ENCODE results near the gene GALNT9.
"Not testable (repeated sequence)": the region's sequence is repeated elsewhere in the genome, so short reads cannot be mapped to it uniquely, and the experiment has no call there.

DNA sequence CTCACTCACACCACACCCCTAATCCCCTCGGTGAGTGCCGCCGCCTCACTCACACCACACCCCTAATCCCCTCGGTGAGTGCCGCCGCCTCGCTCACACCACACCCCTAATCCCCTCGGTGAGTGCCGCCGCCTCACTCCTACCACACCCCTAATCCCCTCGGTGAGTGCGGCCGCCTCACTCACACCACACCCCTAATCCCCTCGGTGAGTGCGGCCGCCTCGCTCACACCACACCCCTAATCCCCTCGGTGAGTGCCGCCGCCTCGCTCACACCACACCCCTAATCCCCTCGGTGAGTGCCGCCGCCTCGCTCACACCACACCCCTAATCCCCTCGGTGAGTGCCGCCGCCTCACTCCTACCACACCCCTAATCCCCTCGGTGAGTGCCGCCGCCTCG is 179.9 kb downstream of the GALNT9 start:
- TF ChIP-seq, protein P1, sequence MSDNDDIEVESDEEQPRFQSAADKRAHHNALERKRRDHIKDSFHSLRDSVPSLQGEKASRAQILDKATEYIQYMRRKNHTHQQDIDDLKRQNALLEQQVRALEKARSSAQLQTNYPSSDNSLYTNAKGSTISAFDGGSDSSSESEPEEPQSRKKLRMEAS (IDR thresholded peaks at IDR 0.05), result not testable (repeated sequence)
- not testable (repeated sequence) for TF ChIP-seq CHD2 (IDR thresholded peaks at IDR 0.05; ENCODE audit: low read length, partially characterized antibody); POLR2A (IDR thresholded peaks at IDR 0.05; ENCODE audit: low read length); MYC (IDR thresholded peaks at IDR 0.05; ENCODE audit: borderline replicate concordance, low read length); NFE2L2 (conservative IDR thresholded peaks at IDR 0.05; ENCODE audit: low read length); EP300 (IDR thresholded peaks at IDR 0.05); RFX5 (IDR thresholded peaks at IDR 0.05); EHF (CRISPR knock-in tag; IDR thresholded peaks at IDR 0.05); ZNF302 (CRISPR knock-in tag; IDR thresholded peaks at IDR 0.05); BHLHE40 (IDR thresholded peaks at IDR 0.05; ENCODE audit: low read depth, low read length); CBX8 (IDR thresholded peaks at IDR 0.05)
- TF ChIP-seq, protein P2, sequence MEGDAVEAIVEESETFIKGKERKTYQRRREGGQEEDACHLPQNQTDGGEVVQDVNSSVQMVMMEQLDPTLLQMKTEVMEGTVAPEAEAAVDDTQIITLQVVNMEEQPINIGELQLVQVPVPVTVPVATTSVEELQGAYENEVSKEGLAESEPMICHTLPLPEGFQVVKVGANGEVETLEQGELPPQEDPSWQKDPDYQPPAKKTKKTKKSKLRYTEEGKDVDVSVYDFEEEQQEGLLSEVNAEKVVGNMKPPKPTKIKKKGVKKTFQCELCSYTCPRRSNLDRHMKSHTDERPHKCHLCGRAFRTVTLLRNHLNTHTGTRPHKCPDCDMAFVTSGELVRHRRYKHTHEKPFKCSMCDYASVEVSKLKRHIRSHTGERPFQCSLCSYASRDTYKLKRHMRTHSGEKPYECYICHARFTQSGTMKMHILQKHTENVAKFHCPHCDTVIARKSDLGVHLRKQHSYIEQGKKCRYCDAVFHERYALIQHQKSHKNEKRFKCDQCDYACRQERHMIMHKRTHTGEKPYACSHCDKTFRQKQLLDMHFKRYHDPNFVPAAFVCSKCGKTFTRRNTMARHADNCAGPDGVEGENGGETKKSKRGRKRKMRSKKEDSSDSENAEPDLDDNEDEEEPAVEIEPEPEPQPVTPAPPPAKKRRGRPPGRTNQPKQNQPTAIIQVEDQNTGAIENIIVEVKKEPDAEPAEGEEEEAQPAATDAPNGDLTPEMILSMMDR (IDR thresholded peaks at IDR 0.05), result not testable (repeated sequence)
- TF ChIP-seq, protein P3, sequence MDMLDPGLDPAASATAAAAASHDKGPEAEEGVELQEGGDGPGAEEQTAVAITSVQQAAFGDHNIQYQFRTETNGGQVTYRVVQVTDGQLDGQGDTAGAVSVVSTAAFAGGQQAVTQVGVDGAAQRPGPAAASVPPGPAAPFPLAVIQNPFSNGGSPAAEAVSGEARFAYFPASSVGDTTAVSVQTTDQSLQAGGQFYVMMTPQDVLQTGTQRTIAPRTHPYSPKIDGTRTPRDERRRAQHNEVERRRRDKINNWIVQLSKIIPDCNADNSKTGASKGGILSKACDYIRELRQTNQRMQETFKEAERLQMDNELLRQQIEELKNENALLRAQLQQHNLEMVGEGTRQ (IDR thresholded peaks at IDR 0.05), result not testable (repeated sequence)
- TF ChIP-seq, protein P4, sequence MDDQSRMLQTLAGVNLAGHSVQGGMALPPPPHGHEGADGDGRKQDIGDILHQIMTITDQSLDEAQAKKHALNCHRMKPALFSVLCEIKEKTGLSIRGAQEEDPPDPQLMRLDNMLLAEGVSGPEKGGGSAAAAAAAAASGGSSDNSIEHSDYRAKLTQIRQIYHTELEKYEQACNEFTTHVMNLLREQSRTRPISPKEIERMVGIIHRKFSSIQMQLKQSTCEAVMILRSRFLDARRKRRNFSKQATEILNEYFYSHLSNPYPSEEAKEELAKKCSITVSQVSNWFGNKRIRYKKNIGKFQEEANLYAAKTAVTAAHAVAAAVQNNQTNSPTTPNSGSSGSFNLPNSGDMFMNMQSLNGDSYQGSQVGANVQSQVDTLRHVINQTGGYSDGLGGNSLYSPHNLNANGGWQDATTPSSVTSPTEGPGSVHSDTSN (IDR thresholded peaks at IDR 0.05), result not testable (repeated sequence)

Measured in A549 (cell line).